DND-41 (cell line): ENCODE results near the gene SORCS1.

ENCODE experiments used
- ATAC-seq: fragments of 200-7000 bp; cut with Tn5 transposase; 3 replicates; pipeline ENCODE4 v1.9.1; 2021; ENCODE audit warnings: low read depth; ENCODE audit not compliant: insufficient read depth
- DNase-seq: peaks from one replicate; pipeline ENCODE4 v3.0.0-alpha.2; 2020
- H2AFZ ChIP-seq: 2 replicates; pipeline ENCODE4 v1.6.0; 2012; ENCODE audit warnings: low read depth, low read length
- H3K27ac ChIP-seq: 2 replicates; pipeline ENCODE4 v1.5.1; 2012; ENCODE audit warnings: low read length, inconsistent platforms
- H3K27me3 ChIP-seq: fragments of 200-600 bp; sonication (generic); 2 replicates; pipeline ENCODE4 v1.6.0; 2012; ENCODE audit warnings: low read length, mild to moderate bottlenecking, inconsistent platforms; ENCODE audit not compliant: insufficient read depth, poor library complexity
- H3K36me3 ChIP-seq: 2 replicates; pipeline ENCODE4 v1.5.1; 2012; ENCODE audit warnings: low read length, inconsistent platforms; ENCODE audit not compliant: insufficient read depth
- H3K4me1 ChIP-seq: 2 replicates; pipeline ENCODE4 v1.5.1; 2012; ENCODE audit warnings: mild to moderate bottlenecking, low read length; ENCODE audit not compliant: insufficient read depth
- H3K4me2 ChIP-seq: 2 replicates; pipeline ENCODE4 v1.6.0; 2012; ENCODE audit warnings: mild to moderate bottlenecking, moderate library complexity, low read length, inconsistent platforms; ENCODE audit not compliant: insufficient read depth
- H3K4me3 ChIP-seq, 2 experiments: fragments of 200-600 bp in 1 of 2; shearing (Covaris generic) in 1 of 2; 2 replicates each; pipeline ENCODE4 v1.5.1; 2012 to 2016; ENCODE audit warnings: inconsistent platforms in 2 of 2, low read length in 2 of 2, mild to moderate bottlenecking in 2 of 2, low read depth in 1 of 2, moderate library complexity in 1 of 2
- H3K79me2 ChIP-seq: 2 replicates; pipeline ENCODE4 v1.6.0; 2012; ENCODE audit warnings: low read length, inconsistent platforms; ENCODE audit not compliant: insufficient read depth
- H3K9ac ChIP-seq: 2 replicates; pipeline ENCODE4 v1.6.0; 2012; ENCODE audit warnings: low read depth, mild to moderate bottlenecking, inconsistent platforms, low read length, moderate library complexity
- H3K9me3 ChIP-seq: 2 replicates; pipeline ENCODE4 v1.5.1; 2012; ENCODE audit warnings: low read length, moderate library complexity, mild to moderate bottlenecking, inconsistent platforms; ENCODE audit not compliant: insufficient read depth, severe bottlenecking
- H4K20me1 ChIP-seq: 2 replicates; pipeline ENCODE4 v1.6.0; 2012; ENCODE audit warnings: low read length; ENCODE audit not compliant: insufficient read depth
- EZH2 ChIP-seq: IDR thresholded peaks from 3 replicates; pipeline ENCODE4 v1.6.1; 2012; ENCODE audit warnings: borderline replicate concordance, low read depth, mild to moderate bottlenecking, moderate library complexity, low read length, inconsistent platforms; ENCODE audit not compliant: severe bottlenecking
- TF ChIP-seq, protein P1 (sequence below): IDR thresholded peaks from 2 replicates; pipeline ENCODE4 v1.5.1; 2012; ENCODE audit warnings: borderline replicate concordance, low read length, moderate library complexity, mild to moderate bottlenecking; ENCODE audit not compliant: poor library complexity, severe bottlenecking; ENCODE audit errors: extremely low read depth

The SORCS1 gene

DNA sequence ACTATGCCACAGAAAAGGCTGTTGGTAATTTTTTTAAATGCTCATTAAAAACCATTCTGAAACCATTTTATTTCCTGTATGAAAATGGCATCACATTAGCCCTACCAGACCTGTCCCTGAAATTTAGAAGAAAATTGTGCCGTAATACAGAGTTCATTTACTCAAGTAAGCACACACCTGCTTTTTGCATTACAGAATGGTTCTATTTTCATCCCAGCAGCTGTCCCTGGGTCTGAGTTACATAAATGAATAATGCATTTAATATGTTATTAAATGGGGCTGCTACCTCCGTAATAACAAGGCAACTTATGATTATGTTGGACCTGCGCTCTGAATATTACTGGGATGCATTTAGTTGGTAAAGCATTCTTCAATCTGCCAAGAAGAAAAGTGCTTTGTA lies 508.9 kb downstream of the SORCS1 start:
- DNase-seq: no peak
- ATAC-seq: no peak
- H3K4me1 ChIP-seq: no peaks in the 10 kb centered on the region

DNA sequence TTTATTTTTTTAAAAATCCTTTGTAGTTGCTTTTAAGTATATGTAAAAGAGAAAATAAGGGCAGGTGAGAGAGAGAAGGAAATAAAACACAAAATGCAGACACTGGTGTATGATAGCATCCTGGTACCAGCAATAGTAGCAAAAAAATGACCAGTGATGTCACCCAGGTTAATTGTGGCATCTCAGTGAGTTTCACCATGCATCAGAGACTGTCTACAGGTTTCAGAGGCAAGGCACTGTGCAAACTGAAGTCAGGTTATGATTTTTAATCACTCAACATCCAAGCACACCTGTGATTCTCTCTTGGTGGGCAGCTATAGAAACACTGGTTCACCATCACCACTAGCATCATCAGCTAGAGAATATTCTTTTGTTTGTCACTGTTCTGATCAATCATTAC lies 509.3 kb downstream of the SORCS1 start:
- TF ChIP-seq, protein P1, sequence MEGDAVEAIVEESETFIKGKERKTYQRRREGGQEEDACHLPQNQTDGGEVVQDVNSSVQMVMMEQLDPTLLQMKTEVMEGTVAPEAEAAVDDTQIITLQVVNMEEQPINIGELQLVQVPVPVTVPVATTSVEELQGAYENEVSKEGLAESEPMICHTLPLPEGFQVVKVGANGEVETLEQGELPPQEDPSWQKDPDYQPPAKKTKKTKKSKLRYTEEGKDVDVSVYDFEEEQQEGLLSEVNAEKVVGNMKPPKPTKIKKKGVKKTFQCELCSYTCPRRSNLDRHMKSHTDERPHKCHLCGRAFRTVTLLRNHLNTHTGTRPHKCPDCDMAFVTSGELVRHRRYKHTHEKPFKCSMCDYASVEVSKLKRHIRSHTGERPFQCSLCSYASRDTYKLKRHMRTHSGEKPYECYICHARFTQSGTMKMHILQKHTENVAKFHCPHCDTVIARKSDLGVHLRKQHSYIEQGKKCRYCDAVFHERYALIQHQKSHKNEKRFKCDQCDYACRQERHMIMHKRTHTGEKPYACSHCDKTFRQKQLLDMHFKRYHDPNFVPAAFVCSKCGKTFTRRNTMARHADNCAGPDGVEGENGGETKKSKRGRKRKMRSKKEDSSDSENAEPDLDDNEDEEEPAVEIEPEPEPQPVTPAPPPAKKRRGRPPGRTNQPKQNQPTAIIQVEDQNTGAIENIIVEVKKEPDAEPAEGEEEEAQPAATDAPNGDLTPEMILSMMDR: no peak
- TF ChIP-seq EZH2: no peak
- no peaks in the 10 kb centered on the region for H3K27me3 ChIP-seq
- H3K4me2 ChIP-seq: no peak overlapping the region
- no peak overlapping the region for H2AFZ ChIP-seq
- H3K4me3 ChIP-seq: no peak overlapping the region
- DNase-seq: no peak
- no peak overlapping the region for H3K9ac ChIP-seq
- no peaks in the 10 kb centered on the region for H3K79me2 ChIP-seq
- H4K20me1 ChIP-seq: no peaks in the 10 kb centered on the region
- H3K4me1 ChIP-seq: no peaks in the 10 kb centered on the region
- no peaks in the 10 kb centered on the region for H3K9me3 ChIP-seq
- ATAC-seq: no peak
- H3K27ac ChIP-seq: no peak overlapping the region
- H3K36me3 ChIP-seq: no peaks in the 10 kb centered on the region

More for the DNA sequence above, 508.9 kb downstream of the SORCS1 start:
- no peak overlapping the region for H2AFZ ChIP-seq
- no peak overlapping the region for H3K4me3 ChIP-seq
- no peak overlapping the region for H3K4me2 ChIP-seq
- no peak for TF ChIP-seq EZH2
- TF ChIP-seq, protein P1: no peak
- no peak overlapping the region for H3K9ac ChIP-seq
- H3K36me3 ChIP-seq: no peaks in the 10 kb centered on the region
- no peaks in the 10 kb centered on the region for H3K79me2 ChIP-seq
- no peaks in the 10 kb centered on the region for H3K9me3 ChIP-seq
- H3K27ac ChIP-seq: no peak overlapping the region
- H4K20me1 ChIP-seq: no peaks in the 10 kb centered on the region
- H3K27me3 ChIP-seq: no peaks in the 10 kb centered on the region

DNA sequence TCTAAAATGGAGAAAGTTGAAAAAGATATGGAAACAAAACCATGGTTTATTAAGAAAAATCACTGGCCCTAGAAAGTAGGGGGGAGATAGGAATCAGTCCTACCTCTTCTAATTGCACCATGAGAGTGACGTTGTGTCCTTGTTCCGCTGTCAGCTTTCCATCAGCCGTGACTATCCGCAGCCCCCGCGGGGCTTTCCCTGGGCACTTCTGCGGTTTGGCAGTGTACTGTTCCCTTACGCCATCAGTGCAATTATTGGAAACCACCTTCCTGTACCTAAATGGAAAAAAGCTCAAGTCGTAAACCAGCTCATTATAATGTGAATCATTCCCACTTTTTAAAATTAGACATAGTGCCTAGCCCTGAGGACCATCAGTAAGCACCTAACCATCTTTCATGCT lies 512.2 kb downstream of the SORCS1 start:
- Histone ChIP-seq H3K36me3 (no peaks in the 10 kb centered on the region), H2AFZ (no peak overlapping the region), H3K27me3 (no peaks in the 10 kb centered on the region), H3K9ac (no peak overlapping the region), H3K27ac (no peak overlapping the region), H3K4me1 (no peaks in the 10 kb centered on the region), H3K4me2 (no peak overlapping the region), H4K20me1 (no peaks in the 10 kb centered on the region), H3K79me2 (no peaks in the 10 kb centered on the region), H3K9me3 (no peaks in the 10 kb centered on the region), H3K4me3 (no peak overlapping the region)
- no peak for TF ChIP-seq EZH2
- TF ChIP-seq, protein P1: no peak
- ATAC-seq: no peak
- no peak for DNase-seq
